ENCODE measurements around the gene KDR.

The KDR gene

DNA sequence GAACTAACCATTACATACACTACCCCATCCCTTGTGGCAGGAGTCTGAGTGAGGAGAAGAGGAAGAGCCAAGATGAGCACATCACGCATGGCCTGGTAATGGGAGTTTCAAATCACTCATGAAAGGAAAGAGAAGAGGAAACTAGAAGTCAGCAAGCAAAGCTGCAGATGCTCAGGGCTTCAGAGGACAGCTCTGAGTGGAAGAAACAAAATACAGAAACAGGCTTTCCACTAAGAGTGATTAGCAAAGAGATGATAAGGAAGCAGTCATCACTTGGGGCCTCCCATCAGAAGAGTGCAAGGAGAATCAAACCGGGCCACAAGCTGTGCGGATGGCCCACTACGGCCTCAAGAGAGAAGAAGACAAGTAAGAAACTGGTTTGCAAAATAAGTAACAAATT is 25.6 kb downstream of the KDR start:
- no peak overlapping the region for H3K9ac ChIP-seq (ENCODE audit: low read depth in 1 of 2, low read length in 2 of 2)
- H3K4me1 ChIP-seq (ENCODE audit: control insufficient read depth in 2 of 2, insufficient read depth in 2 of 2, low read length in 2 of 2) = no peaks in the 10 kb centered on the region
- no peak overlapping the region for H3K4me3 ChIP-seq (ENCODE audit: low read length in 2 of 2)
- no peaks in the 10 kb centered on the region for H3K36me3 ChIP-seq (ENCODE audit: control insufficient read depth in 2 of 2, insufficient read depth in 2 of 2, low read length in 2 of 2)
- H3K27me3 ChIP-seq (ENCODE audit: control insufficient read depth in 2 of 2, insufficient read depth in 2 of 2, low read length in 2 of 2) = no peaks in the 10 kb centered on the region
- H3K9me3 ChIP-seq (ENCODE audit: control insufficient read depth in 2 of 2, low read length in 2 of 2) = no peaks in the 10 kb centered on the region
- H3K27ac ChIP-seq (ENCODE audit: low read depth in 2 of 2, low read length in 2 of 2) = no peak overlapping the region

DNA sequence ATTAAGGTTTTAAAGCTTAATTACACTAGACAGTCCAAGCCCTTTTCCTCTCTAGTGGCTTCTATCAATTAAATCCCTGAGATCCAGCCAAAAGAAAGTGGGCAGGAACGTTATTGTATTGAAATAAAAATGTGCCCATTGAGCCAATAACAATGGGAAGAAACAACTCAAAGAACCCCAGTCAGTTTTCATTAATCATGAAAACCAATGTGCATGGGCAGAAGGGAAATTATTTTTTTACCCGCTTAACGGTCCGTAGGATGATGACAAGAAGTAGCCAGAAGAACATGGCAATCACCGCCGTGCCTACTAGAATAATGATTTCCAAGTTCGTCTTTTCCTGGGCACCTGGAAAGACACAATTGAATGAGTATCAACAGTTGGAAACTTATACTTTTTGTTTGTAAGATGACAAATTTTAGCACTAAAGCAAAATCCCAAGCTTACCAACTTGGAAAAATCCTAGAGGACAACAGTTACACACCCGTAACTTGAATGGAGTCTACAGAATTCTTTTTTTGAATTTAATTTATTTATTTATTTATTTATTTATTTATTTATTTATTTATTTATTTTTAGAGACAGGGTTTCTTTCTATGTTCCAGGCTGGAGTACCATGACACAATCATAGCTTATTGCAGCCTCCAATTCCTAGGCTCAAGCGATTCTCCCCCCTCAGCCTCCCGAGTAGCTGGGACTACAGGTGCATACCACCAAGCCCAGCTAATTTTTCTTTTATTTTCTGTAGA is 26.8 kb downstream of the KDR start:
- Histone ChIP-seq H3K27ac (ENCODE audit: low read depth in 2 of 2, low read length in 2 of 2) (no peak overlapping the region), H3K4me1 (ENCODE audit: control insufficient read depth in 2 of 2, insufficient read depth in 2 of 2, low read length in 2 of 2) (no peaks in the 10 kb centered on the region), H3K4me3 (ENCODE audit: low read length in 2 of 2) (no peak overlapping the region), H3K27me3 (ENCODE audit: control insufficient read depth in 2 of 2, insufficient read depth in 2 of 2, low read length in 2 of 2) (no peaks in the 10 kb centered on the region), H3K36me3 (ENCODE audit: control insufficient read depth in 2 of 2, insufficient read depth in 2 of 2, low read length in 2 of 2) (no peaks in the 10 kb centered on the region), H3K9ac (ENCODE audit: low read depth in 1 of 2, low read length in 2 of 2) (no peak overlapping the region), H3K9me3 (ENCODE audit: control insufficient read depth in 2 of 2, low read length in 2 of 2) (no peaks in the 10 kb centered on the region)

DNA sequence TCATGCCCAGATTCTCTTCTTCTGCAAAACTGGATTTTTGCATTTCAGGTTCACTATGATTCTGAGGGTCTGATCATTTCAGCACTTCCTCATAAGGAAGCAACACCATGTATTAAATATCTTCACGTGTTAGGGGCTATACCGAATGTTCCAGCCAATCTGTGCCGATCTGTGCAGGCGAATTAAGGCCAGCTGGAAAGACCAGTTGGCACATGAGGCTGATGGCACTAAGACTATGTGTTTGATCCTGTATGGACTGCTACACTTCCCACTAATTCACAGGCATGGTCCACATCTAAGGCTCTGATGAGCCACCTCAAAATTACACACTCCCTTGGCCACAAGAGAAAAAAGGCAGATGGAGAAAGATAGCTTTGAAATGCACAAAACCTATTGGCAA is 28.8 kb downstream of the KDR start:
- no peak overlapping the region for H3K4me3 ChIP-seq (ENCODE audit: low read length in 2 of 2)
- H3K36me3 ChIP-seq (ENCODE audit: control insufficient read depth in 2 of 2, insufficient read depth in 2 of 2, low read length in 2 of 2) = no peaks in the 10 kb centered on the region
- H3K9ac ChIP-seq (ENCODE audit: low read depth in 1 of 2, low read length in 2 of 2) = no peak overlapping the region
- H3K4me1 ChIP-seq (ENCODE audit: control insufficient read depth in 2 of 2, insufficient read depth in 2 of 2, low read length in 2 of 2) = no peaks in the 10 kb centered on the region
- H3K9me3 ChIP-seq (ENCODE audit: control insufficient read depth in 2 of 2, low read length in 2 of 2) = no peaks in the 10 kb centered on the region
- H3K27me3 ChIP-seq (ENCODE audit: control insufficient read depth in 2 of 2, insufficient read depth in 2 of 2, low read length in 2 of 2) = no peaks in the 10 kb centered on the region
- H3K27ac ChIP-seq (ENCODE audit: low read depth in 2 of 2, low read length in 2 of 2) = no peak overlapping the region

DNA sequence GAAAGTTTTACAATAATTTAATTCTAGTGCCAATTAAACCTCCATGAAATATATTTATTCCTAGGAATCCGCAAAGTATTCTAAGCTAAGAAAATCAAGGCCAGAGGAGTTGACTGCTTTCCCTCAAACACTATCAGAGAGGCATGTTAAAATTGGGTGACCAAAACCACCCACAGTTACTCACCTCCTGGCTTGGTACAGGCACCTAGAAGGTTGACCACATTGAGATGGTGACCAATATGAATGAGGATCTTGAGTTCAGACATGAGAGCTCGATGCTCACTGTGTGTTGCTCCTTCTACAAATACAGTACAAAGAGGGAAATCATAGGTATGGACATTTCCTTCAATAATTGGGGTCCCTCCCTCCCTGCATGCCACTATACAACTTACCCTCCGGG is 29.4 kb downstream of the KDR start:
- Histone ChIP-seq H3K27ac (ENCODE audit: low read depth in 2 of 2, low read length in 2 of 2) (no peak overlapping the region), H3K27me3 (ENCODE audit: control insufficient read depth in 2 of 2, insufficient read depth in 2 of 2, low read length in 2 of 2) (no peaks in the 10 kb centered on the region), H3K9me3 (ENCODE audit: control insufficient read depth in 2 of 2, low read length in 2 of 2) (no peaks in the 10 kb centered on the region), H3K4me1 (ENCODE audit: control insufficient read depth in 2 of 2, insufficient read depth in 2 of 2, low read length in 2 of 2) (no peaks in the 10 kb centered on the region), H3K9ac (ENCODE audit: low read depth in 1 of 2, low read length in 2 of 2) (no peak overlapping the region), H3K4me3 (ENCODE audit: low read length in 2 of 2) (no peak overlapping the region), H3K36me3 (ENCODE audit: control insufficient read depth in 2 of 2, insufficient read depth in 2 of 2, low read length in 2 of 2) (no peaks in the 10 kb centered on the region)

DNA sequence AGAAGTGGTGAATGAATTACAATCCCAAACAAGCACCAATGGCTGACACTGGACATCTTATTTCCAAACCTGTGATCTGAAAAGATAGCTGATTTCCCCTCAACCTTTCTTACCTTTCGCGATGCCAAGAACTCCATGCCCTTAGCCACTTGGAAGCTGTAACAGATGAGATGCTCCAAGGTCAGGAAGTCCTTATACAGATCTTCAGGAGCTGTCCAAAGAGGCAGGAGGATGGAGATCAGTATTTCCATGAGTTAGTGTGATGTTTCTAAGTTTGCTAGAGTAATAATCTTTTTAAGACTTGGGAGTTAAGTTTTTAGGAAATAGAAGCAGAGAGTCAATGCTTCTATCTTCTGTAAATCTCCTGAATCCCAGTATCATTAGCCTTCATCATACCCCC is 32.9 kb downstream of the KDR start:
- no peak overlapping the region for H3K9ac ChIP-seq (ENCODE audit: low read depth in 1 of 2, low read length in 2 of 2)
- no peaks in the 10 kb centered on the region for H3K4me1 ChIP-seq (ENCODE audit: control insufficient read depth in 2 of 2, insufficient read depth in 2 of 2, low read length in 2 of 2)
- no peaks in the 10 kb centered on the region for H3K36me3 ChIP-seq (ENCODE audit: control insufficient read depth in 2 of 2, insufficient read depth in 2 of 2, low read length in 2 of 2)
- no peak overlapping the region for H3K27ac ChIP-seq (ENCODE audit: low read depth in 2 of 2, low read length in 2 of 2)
- no peak overlapping the region for H3K4me3 ChIP-seq (ENCODE audit: low read length in 2 of 2)
- H3K9me3 ChIP-seq (ENCODE audit: control insufficient read depth in 2 of 2, low read length in 2 of 2) = no peaks in the 10 kb centered on the region
- H3K27me3 ChIP-seq (ENCODE audit: control insufficient read depth in 2 of 2, insufficient read depth in 2 of 2, low read length in 2 of 2) = no peaks in the 10 kb centered on the region

GRCh38 chr4:55089916-55090315 is 35.5 kb downstream of the KDR start:
- H3K4me1 ChIP-seq (ENCODE audit: control insufficient read depth in 2 of 2, insufficient read depth in 2 of 2, low read length in 2 of 2) = no peaks in the 10 kb centered on the region
- H3K27ac ChIP-seq (ENCODE audit: low read depth in 2 of 2, low read length in 2 of 2) = no peak overlapping the region
- no peaks in the 10 kb centered on the region for H3K36me3 ChIP-seq (ENCODE audit: control insufficient read depth in 2 of 2, insufficient read depth in 2 of 2, low read length in 2 of 2)
- no peaks in the 10 kb centered on the region for H3K9me3 ChIP-seq (ENCODE audit: control insufficient read depth in 2 of 2, low read length in 2 of 2)
- H3K4me3 ChIP-seq (ENCODE audit: low read length in 2 of 2) = no peak overlapping the region
- H3K27me3 ChIP-seq (ENCODE audit: control insufficient read depth in 2 of 2, insufficient read depth in 2 of 2, low read length in 2 of 2) = no peaks in the 10 kb centered on the region
- no peak overlapping the region for H3K9ac ChIP-seq (ENCODE audit: low read depth in 1 of 2, low read length in 2 of 2)

- Histone ChIP-seq H3K36me3 (ENCODE audit: control insufficient read depth in 2 of 2, insufficient read depth in 2 of 2, low read length in 2 of 2) (no peaks in the 10 kb centered on the region), H3K27ac (ENCODE audit: low read depth in 2 of 2, low read length in 2 of 2) (no peak overlapping the region), H3K4me3 (ENCODE audit: low read length in 2 of 2) (no peak overlapping the region), H3K27me3 (ENCODE audit: control insufficient read depth in 2 of 2, insufficient read depth in 2 of 2, low read length in 2 of 2) (no peaks in the 10 kb centered on the region), H3K9me3 (ENCODE audit: control insufficient read depth in 2 of 2, low read length in 2 of 2) (no peaks in the 10 kb centered on the region), H3K9ac (ENCODE audit: low read depth in 1 of 2, low read length in 2 of 2) (no peak overlapping the region), H3K4me1 (ENCODE audit: control insufficient read depth in 2 of 2, insufficient read depth in 2 of 2, low read length in 2 of 2) (no peaks in the 10 kb centered on the region)
Measured at GRCh38 chr4:55087913-55088260, 37.5 kb downstream of the KDR start.

DNA sequence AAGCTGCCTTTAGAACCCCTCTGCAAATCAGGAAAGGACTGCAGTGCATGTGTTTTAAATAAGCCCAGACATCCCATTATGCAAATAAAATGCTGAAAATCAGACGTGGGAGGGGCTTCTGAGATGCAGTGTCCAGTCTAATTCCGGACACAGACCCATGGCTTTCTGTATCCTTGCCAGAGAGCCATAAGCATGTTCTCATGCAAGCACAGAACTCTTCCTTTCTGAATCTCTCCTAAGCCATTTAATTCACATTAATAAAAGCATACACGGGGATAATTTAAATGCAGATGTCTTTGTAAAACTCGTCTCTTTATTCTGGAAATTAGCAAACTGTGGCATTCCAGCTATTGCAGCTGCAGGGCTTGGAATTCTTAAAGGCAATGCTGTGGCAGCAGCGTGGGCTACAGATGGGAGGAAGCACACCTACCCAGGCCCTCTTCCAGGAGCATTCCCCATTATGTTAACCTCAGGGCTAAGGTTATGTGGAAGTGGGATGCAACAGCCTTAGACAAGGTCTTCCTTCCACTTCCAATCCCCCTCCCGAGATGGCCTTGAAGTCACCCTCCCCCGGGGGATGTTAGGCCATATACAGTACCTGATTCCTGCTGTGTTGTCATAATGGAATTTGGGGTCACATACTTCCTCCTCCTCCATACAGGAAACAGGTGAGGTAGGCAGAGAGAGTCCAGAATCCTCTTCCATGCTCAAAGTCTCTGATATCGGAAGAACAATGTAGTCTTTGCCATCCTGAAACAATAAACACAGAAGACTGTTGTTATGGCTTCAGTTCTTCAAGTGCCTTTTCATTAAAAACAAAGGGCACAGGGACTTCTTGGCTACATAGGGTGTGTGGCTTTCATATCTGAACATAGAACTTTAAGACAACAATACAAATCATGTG is 38.1 kb downstream of the KDR start:
- H3K9me3 ChIP-seq (ENCODE audit: control insufficient read depth in 2 of 2, low read length in 2 of 2) = no peaks in the 10 kb centered on the region
- no peak overlapping the region for H3K9ac ChIP-seq (ENCODE audit: low read depth in 1 of 2, low read length in 2 of 2)
- no peak overlapping the region for H3K27ac ChIP-seq (ENCODE audit: low read depth in 2 of 2, low read length in 2 of 2)
- H3K4me3 ChIP-seq (ENCODE audit: low read length in 2 of 2) = no peak overlapping the region
- H3K27me3 ChIP-seq (ENCODE audit: control insufficient read depth in 2 of 2, insufficient read depth in 2 of 2, low read length in 2 of 2) = no peaks in the 10 kb centered on the region
- H3K4me1 ChIP-seq (ENCODE audit: control insufficient read depth in 2 of 2, insufficient read depth in 2 of 2, low read length in 2 of 2) = no peaks in the 10 kb centered on the region
- H3K36me3 ChIP-seq (ENCODE audit: control insufficient read depth in 2 of 2, insufficient read depth in 2 of 2, low read length in 2 of 2) = no peaks in the 10 kb centered on the region

- no peaks in the 10 kb centered on the region for H3K27me3 ChIP-seq (ENCODE audit: control insufficient read depth in 2 of 2, insufficient read depth in 2 of 2, low read length in 2 of 2)
- H3K27ac ChIP-seq (ENCODE audit: low read depth in 2 of 2, low read length in 2 of 2) = no peak overlapping the region
- no peaks in the 10 kb centered on the region for H3K9me3 ChIP-seq (ENCODE audit: control insufficient read depth in 2 of 2, low read length in 2 of 2)
- H3K9ac ChIP-seq (ENCODE audit: low read depth in 1 of 2, low read length in 2 of 2) = no peak overlapping the region
- H3K4me3 ChIP-seq (ENCODE audit: low read length in 2 of 2) = no peak overlapping the region
- H3K36me3 ChIP-seq (ENCODE audit: control insufficient read depth in 2 of 2, insufficient read depth in 2 of 2, low read length in 2 of 2) = no peaks in the 10 kb centered on the region
- H3K4me1 ChIP-seq (ENCODE audit: control insufficient read depth in 2 of 2, insufficient read depth in 2 of 2, low read length in 2 of 2) = no peaks in the 10 kb centered on the region
Measured at GRCh38 chr4:55086578-55086977, 38.8 kb downstream of the KDR start.

- no peaks in the 10 kb centered on the region for H3K36me3 ChIP-seq (ENCODE audit: control insufficient read depth in 2 of 2, insufficient read depth in 2 of 2, low read length in 2 of 2)
- H3K4me1 ChIP-seq (ENCODE audit: control insufficient read depth in 2 of 2, insufficient read depth in 2 of 2, low read length in 2 of 2) = no peaks in the 10 kb centered on the region
- H3K9ac ChIP-seq (ENCODE audit: low read depth in 1 of 2, low read length in 2 of 2) = no peak overlapping the region
- no peak overlapping the region for H3K4me3 ChIP-seq (ENCODE audit: low read length in 2 of 2)
- no peaks in the 10 kb centered on the region for H3K27me3 ChIP-seq (ENCODE audit: control insufficient read depth in 2 of 2, insufficient read depth in 2 of 2, low read length in 2 of 2)
- no peak overlapping the region for H3K27ac ChIP-seq (ENCODE audit: low read depth in 2 of 2, low read length in 2 of 2)
- H3K9me3 ChIP-seq (ENCODE audit: control insufficient read depth in 2 of 2, low read length in 2 of 2) = no peaks in the 10 kb centered on the region
Measured at GRCh38 chr4:55083735-55084134, 41.7 kb downstream of the KDR start.

All from mucosa of rectum (tissue), 2 donors.